Measurements from ENCODE around the gene RAB11FIP4. TPM values are rescaled to one million over a fixed set of nuclear protein-coding genes. Genes with fewer than 3 reads are reported as not detected.

Gene RAB11FIP4
- total RNA-seq, 1 donor = 0.72 TPM

DNA sequence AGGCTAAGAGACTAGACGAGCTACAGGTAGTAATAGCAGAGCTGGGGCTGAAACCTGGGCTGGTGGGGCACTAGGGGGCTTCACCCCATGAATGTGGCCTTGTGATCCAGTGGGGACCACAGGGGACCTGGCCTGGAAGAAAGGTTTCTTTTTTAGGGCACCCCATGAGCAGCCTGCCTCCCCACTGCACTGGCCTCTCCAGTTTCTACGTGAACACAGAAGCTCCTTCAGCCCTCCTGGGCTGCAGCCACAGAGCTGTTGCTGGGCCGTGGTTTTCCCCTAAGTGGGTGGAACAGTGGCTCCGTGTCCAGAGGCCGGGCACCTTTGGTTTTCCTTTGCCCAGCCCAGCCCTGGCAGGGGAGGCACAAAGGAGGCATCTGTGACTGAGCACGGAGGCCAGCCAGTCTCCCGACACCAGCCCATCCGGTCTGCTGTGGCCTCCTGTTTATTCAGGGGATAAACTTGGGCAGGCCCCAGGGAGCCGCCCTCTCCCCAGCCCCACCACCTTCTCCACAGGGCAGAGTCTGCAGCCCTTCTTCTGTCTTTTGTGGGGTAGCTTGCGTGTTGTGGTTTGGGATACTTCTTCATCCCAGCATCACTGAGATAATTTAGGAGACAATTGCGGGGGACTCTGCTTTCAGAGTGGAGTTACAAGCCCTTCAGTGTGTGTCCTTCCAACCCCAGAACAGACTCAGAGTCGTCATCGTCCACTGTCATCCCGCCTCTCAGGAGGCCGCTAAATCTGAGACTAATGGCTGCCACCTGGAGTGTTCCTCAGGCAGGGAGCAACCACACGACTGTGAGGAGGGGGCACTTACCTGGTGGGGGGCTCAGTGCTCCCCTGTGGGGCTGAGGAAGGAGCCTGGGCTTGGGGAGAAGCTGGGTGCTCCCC lies 85.3 kb downstream of the RAB11FIP4 start:
- Histone ChIP-seq H3K4me3 (ENCODE audit: insufficient read depth, low read length) (no peak overlapping the region), H3K27me3 (ENCODE audit: insufficient read depth, low read length) (peaks cover 73% of the 10 kb centered on the region)
- DNase-seq (ENCODE audit: insufficient read length, low spot score, missing footprints) = peak; percentile 46

DNA sequence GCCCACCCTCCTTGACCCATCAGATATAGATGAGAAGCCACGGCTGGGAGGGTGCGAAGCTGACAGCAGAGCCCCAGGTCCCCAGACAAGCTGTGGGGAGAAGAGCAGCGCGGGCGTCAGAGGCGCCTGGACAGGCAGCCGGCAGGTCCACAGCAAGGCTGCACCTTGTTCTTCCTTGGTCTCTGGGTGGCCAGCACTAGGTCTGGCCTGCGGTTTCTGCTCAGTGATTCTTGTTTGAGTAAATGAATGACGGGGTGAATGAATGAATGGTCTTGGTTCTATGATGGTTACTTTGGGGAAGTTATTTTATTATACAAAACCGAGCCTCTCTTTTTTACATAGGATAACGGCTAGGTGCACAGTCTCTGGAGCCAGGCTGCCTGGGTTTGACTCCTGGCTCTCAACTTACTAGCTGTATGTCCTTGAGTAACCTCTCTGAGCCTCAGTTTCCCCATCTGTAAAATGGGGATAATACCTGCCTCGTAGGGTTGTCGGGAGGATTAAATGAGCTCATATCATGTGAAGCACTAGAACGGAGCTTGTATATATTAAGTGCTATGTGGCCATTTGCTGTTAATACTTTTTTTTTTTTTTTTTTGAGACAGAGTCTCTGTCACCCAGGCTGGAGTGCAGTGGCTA lies 86.1 kb downstream of the RAB11FIP4 start:
- TF ChIP-seq, protein P1, sequence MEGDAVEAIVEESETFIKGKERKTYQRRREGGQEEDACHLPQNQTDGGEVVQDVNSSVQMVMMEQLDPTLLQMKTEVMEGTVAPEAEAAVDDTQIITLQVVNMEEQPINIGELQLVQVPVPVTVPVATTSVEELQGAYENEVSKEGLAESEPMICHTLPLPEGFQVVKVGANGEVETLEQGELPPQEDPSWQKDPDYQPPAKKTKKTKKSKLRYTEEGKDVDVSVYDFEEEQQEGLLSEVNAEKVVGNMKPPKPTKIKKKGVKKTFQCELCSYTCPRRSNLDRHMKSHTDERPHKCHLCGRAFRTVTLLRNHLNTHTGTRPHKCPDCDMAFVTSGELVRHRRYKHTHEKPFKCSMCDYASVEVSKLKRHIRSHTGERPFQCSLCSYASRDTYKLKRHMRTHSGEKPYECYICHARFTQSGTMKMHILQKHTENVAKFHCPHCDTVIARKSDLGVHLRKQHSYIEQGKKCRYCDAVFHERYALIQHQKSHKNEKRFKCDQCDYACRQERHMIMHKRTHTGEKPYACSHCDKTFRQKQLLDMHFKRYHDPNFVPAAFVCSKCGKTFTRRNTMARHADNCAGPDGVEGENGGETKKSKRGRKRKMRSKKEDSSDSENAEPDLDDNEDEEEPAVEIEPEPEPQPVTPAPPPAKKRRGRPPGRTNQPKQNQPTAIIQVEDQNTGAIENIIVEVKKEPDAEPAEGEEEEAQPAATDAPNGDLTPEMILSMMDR (IDR thresholded peaks at IDR 0.05; ENCODE audit: extremely low read depth, low read depth, low read length) = no peak
- H2AFZ ChIP-seq (ENCODE audit: low read length) = no peak overlapping the region
- H3K4me1 ChIP-seq (ENCODE audit: insufficient read depth, low read length) = no peaks in the 10 kb centered on the region
- no peaks in the 10 kb centered on the region for H3K9me3 ChIP-seq (ENCODE audit: low read depth, low read length)
- H3K36me3 ChIP-seq (ENCODE audit: insufficient read depth, low read length) = no peaks in the 10 kb centered on the region
- H3K79me2 ChIP-seq (ENCODE audit: insufficient read depth, low read length) = no peaks in the 10 kb centered on the region
- peaks cover 74% of the 10 kb centered on the region for H3K27me3 ChIP-seq (ENCODE audit: insufficient read depth, low read length)
- DNase-seq (ENCODE audit: insufficient read length, low spot score, missing footprints) = peak; percentile 34
- H3K27ac ChIP-seq (ENCODE audit: low read depth, low read length) = no peak overlapping the region
- no peak overlapping the region for H3K4me3 ChIP-seq (ENCODE audit: insufficient read depth, low read length)
- H4K20me1 ChIP-seq (ENCODE audit: insufficient read depth, low read length) = no peaks in the 10 kb centered on the region
- no peak overlapping the region for H3K4me2 ChIP-seq (ENCODE audit: insufficient read depth, low read length)

More for the DNA sequence above, 85.3 kb downstream of the RAB11FIP4 start:
- H3K79me2 ChIP-seq (ENCODE audit: insufficient read depth, low read length) = no peaks in the 10 kb centered on the region
- H3K27ac ChIP-seq (ENCODE audit: low read depth, low read length) = no peak overlapping the region
- no peaks in the 10 kb centered on the region for H4K20me1 ChIP-seq (ENCODE audit: insufficient read depth, low read length)
- no peaks in the 10 kb centered on the region for H3K36me3 ChIP-seq (ENCODE audit: insufficient read depth, low read length)
- TF ChIP-seq, protein P1 (IDR thresholded peaks at IDR 0.05; ENCODE audit: extremely low read depth, low read depth, low read length) = no peak
- no peaks in the 10 kb centered on the region for H3K9me3 ChIP-seq (ENCODE audit: low read depth, low read length)
- H3K4me2 ChIP-seq (ENCODE audit: insufficient read depth, low read length) = no peak overlapping the region
- H2AFZ ChIP-seq (ENCODE audit: low read length) = no peak overlapping the region
- no peaks in the 10 kb centered on the region for H3K4me1 ChIP-seq (ENCODE audit: insufficient read depth, low read length)

DNA sequence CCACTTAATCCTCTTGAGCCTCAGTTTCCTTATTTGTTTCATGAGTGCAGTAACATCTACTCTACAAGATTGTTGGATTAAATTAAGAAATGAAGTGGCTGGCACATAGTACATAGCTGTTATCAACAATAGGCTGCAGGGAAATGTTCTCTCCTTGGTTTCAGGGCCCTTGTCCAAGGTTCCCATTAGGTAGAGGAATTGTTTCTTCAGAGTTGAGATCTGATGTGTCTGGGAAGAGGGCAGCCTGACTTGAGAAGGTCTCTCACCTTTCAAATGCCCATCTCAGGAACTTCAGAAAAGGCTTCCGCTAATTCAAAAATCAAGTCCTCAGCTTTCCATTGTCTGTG lies 87.6 kb downstream of the RAB11FIP4 start:
- H3K4me1 ChIP-seq (ENCODE audit: insufficient read depth, low read length) = no peaks in the 10 kb centered on the region
- H3K36me3 ChIP-seq (ENCODE audit: insufficient read depth, low read length) = no peaks in the 10 kb centered on the region
- H3K27ac ChIP-seq (ENCODE audit: low read depth, low read length) = no peak overlapping the region
- no peak overlapping the region for H3K4me2 ChIP-seq (ENCODE audit: insufficient read depth, low read length)
- no peaks in the 10 kb centered on the region for H4K20me1 ChIP-seq (ENCODE audit: insufficient read depth, low read length)
- H2AFZ ChIP-seq (ENCODE audit: low read length) = no peak overlapping the region
- H3K4me3 ChIP-seq (ENCODE audit: insufficient read depth, low read length) = no peak overlapping the region
- peaks cover 73% of the 10 kb centered on the region for H3K27me3 ChIP-seq (ENCODE audit: insufficient read depth, low read length)
- TF ChIP-seq, protein P1 (IDR thresholded peaks at IDR 0.05; ENCODE audit: extremely low read depth, low read depth, low read length) = no peak
- no peaks in the 10 kb centered on the region for H3K79me2 ChIP-seq (ENCODE audit: insufficient read depth, low read length)
- no peak for DNase-seq (ENCODE audit: insufficient read length, low spot score, missing footprints)
- H3K9me3 ChIP-seq (ENCODE audit: low read depth, low read length) = no peaks in the 10 kb centered on the region

DNA sequence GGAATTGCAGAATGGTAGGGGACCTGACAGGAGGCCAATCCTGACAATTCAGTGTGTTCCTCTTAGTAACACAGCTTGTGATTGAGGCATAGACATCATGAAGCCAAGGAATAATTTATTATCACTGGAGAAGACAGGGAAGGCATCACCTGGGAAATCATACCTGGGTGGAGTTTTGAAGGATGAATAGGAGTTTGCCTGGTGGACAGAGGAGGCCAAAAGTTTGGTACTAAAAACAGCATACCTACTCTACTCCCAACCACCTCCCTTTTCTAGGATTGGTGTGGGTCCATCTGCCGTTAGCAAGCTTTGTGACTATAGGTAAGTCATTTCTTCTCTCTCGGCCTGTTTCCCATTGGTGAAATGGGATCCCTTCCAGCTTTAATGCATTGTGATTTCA lies 88.0 kb downstream of the RAB11FIP4 start:
- H3K4me2 ChIP-seq (ENCODE audit: insufficient read depth, low read length) = no peak overlapping the region
- no peaks in the 10 kb centered on the region for H3K36me3 ChIP-seq (ENCODE audit: insufficient read depth, low read length)
- peaks cover 73% of the 10 kb centered on the region for H3K27me3 ChIP-seq (ENCODE audit: insufficient read depth, low read length)
- no peak overlapping the region for H3K4me3 ChIP-seq (ENCODE audit: insufficient read depth, low read length)
- H2AFZ ChIP-seq (ENCODE audit: low read length) = no peak overlapping the region
- H3K79me2 ChIP-seq (ENCODE audit: insufficient read depth, low read length) = no peaks in the 10 kb centered on the region
- TF ChIP-seq, protein P1 (IDR thresholded peaks at IDR 0.05; ENCODE audit: extremely low read depth, low read depth, low read length) = no peak
- no peaks in the 10 kb centered on the region for H4K20me1 ChIP-seq (ENCODE audit: insufficient read depth, low read length)
- no peak overlapping the region for H3K27ac ChIP-seq (ENCODE audit: low read depth, low read length)
- no peak for DNase-seq (ENCODE audit: insufficient read length, low spot score, missing footprints)
- H3K9me3 ChIP-seq (ENCODE audit: low read depth, low read length) = no peaks in the 10 kb centered on the region
- H3K4me1 ChIP-seq (ENCODE audit: insufficient read depth, low read length) = no peaks in the 10 kb centered on the region

Measured in osteoblast (primary cell).